Natural killer cell (primary cell): ENCODE data around the gene DIP2C. TPM values are rescaled to one million over a fixed set of nuclear protein-coding genes. Genes with fewer than 3 reads are reported as not detected.

Experiments
- ATAC-seq, 3 donors: fragments of 150-1000 bp in 2 of 3; fragments of 200-7000 bp in 1 of 3; cut with Tn5 transposase; 1 replicate in 1 of 3; 2 replicates in 2 of 3; pipeline ENCODE4 v1.10.0; 2021; ENCODE audit warnings: mild to moderate bottlenecking in 2 of 3, moderate library complexity in 2 of 3
- DNase-seq, 2 donors: peaks; one replicate each; pipeline versions ENCODE4 v3.0.0 to v3.0.0-alpha.2; 2013 to 2021; ENCODE audit warnings: mixed read lengths in 1 of 2
- H3K27ac ChIP-seq: one replicate; pipeline ENCODE4 v1.5.1; 2013; ENCODE audit warnings: mild to moderate bottlenecking, low read length
- H3K27me3 ChIP-seq: one replicate; pipeline ENCODE4 v1.6.1; 2013; ENCODE audit warnings: low read length; ENCODE audit not compliant: control insufficient read depth, insufficient read depth
- H3K36me3 ChIP-seq: one replicate; pipeline ENCODE4 v1.6.1; 2013; ENCODE audit warnings: low read length; ENCODE audit not compliant: control insufficient read depth, insufficient read depth
- H3K4me1 ChIP-seq: one replicate; pipeline ENCODE4 v1.6.1; 2013; ENCODE audit warnings: low read length; ENCODE audit not compliant: control insufficient read depth, insufficient read depth
- H3K4me3 ChIP-seq: one replicate; pipeline ENCODE4 v1.5.1; 2013; ENCODE audit warnings: low read length
- H3K9me3 ChIP-seq: one replicate; pipeline ENCODE4 v1.6.1; 2013; ENCODE audit warnings: low read length; ENCODE audit not compliant: control insufficient read depth, insufficient read depth
- H3K27ac Mint-ChIP-seq, 2 donors: one replicate each; pipeline ENCODE4 v1.8.0; 2022; ENCODE audit warnings: mild to moderate bottlenecking in 2 of 2, mixed read lengths in 2 of 2, moderate library complexity in 1 of 2
- H3K27me3 Mint-ChIP-seq, 2 donors: one replicate each; pipeline ENCODE4 v1.8.0; 2022; ENCODE audit warnings: low read depth in 2 of 2, mixed read lengths in 2 of 2
- H3K36me3 Mint-ChIP-seq: one replicate; pipeline ENCODE4 v1.8.0; 2022; ENCODE audit warnings: mixed read lengths
- H3K4me1 Mint-ChIP-seq, 2 donors: one replicate each; pipeline ENCODE4 v1.8.0; 2022; ENCODE audit warnings: mixed read lengths in 2 of 2
- H3K4me3 Mint-ChIP-seq: one replicate; pipeline ENCODE4 v1.8.0; 2022; ENCODE audit warnings: mild to moderate bottlenecking, moderate library complexity, mixed read lengths
- H3K9me3 Mint-ChIP-seq, 2 donors: one replicate each; pipeline ENCODE4 v1.8.0; 2022; ENCODE audit warnings: mixed read lengths in 2 of 2
- CTCF ChIP-seq: fragments of 200-600 bp; IDR thresholded peaks from one replicate; pipeline ENCODE4 v1.8.0; 2022; ENCODE audit warnings: antibody characterized with exemption
- WGBS: methylation state at CpG from one replicate; pipeline ENCODE4 v1.1.7; 2013; ENCODE audit warnings: missing lambda C conversion rate; ENCODE audit not compliant: insufficient coverage; 5-methylcytosine and 5-hydroxymethylcytosine counted together
- intact Hi-C: fragments of 100-400 bp; cut with micrococcal nuclease; formaldehyde crosslinking; loops from one replicate; pipeline ENCODE4 v1.14.2; 2022
- total RNA-seq, 4 donors: library from RNA; stranded (reverse); fragments of 120-200 nt in 1 of 4; gene quantifications; one replicate each; pipeline versions ENCODE4 v1.2.3 to v1.2.4, GENCODE V29; 2013 to 2022

DIP2C gene
- total RNA-seq, 3 donors from 2014 or later (not counting 1 experiment from before 2014, with no cell fraction given): 1.5 to 5.8 (median 3.8) TPM

- H3K27ac Mint-ChIP-seq: no peak overlapping the region
- 88% methylated on average over 4 of the region's 6 CpGs for WGBS
- no peaks in the 10 kb centered on the region for H3K9me3 ChIP-seq
- no peak overlapping the region for H3K27ac ChIP-seq
- H3K27me3 Mint-ChIP-seq: peaks cover 7 to 10% of the 10 kb centered on the region in 2 donors
- peaks cover 0 to 2% of the 10 kb centered on the region in 2 donors for H3K9me3 Mint-ChIP-seq
- DNase-seq (no peak), ATAC-seq (no peak)
- H3K4me1 ChIP-seq: no peaks in the 10 kb centered on the region
- no peak overlapping the region for H3K4me3 ChIP-seq
- H3K27me3 ChIP-seq: no peaks in the 10 kb centered on the region
- H3K4me1 Mint-ChIP-seq: no peaks in the 10 kb centered on the region
- no peaks in the 10 kb centered on the region for H3K36me3 Mint-ChIP-seq
- H3K36me3 ChIP-seq: no peaks in the 10 kb centered on the region
- no peak overlapping the region for H3K4me3 Mint-ChIP-seq
- intact Hi-C loops: no loop called here
- TF ChIP-seq CTCF: no peak
Measured at GRCh38 chr10:718143-718700, 28.8 kb upstream of the DIP2C start.

- no peaks in the 10 kb centered on the region for H3K4me1 ChIP-seq
- DNase-seq: no peak
- no peak for ATAC-seq
- no peaks in the 10 kb centered on the region for H3K27me3 ChIP-seq
- Mint-ChIP-seq H3K4me3 (no peak overlapping the region), H3K36me3 (no peaks in the 10 kb centered on the region), H3K9me3 (peaks cover 0 to 2% of the 10 kb centered on the region in 2 donors), H3K27me3 (peaks cover 7 to 10% of the 10 kb centered on the region in 2 donors), H3K4me1 (no peaks in the 10 kb centered on the region), H3K27ac (no peak overlapping the region)
- H3K9me3 ChIP-seq: no peaks in the 10 kb centered on the region
- no peak overlapping the region for H3K27ac ChIP-seq
- 88% methylated on average over 10 of the region's 11 CpGs for WGBS
- intact Hi-C loops: no loop called here
- no peaks in the 10 kb centered on the region for H3K36me3 ChIP-seq
- no peak overlapping the region for H3K4me3 ChIP-seq
- no peak for TF ChIP-seq CTCF
Measured at GRCh38 chr10:717458-717857, 28.0 kb upstream of the DIP2C start.

- H3K4me1 Mint-ChIP-seq: no peaks in the 10 kb centered on the region
- ATAC-seq: peak in 1 of 3 donors; percentile 29
- whole genome bisulfite sequencing: 25% methylated on average over 2 of the region's 5 CpGs
- H3K4me3 Mint-ChIP-seq: no peak overlapping the region
- no peaks in the 10 kb centered on the region for H3K27me3 ChIP-seq
- H3K4me3 ChIP-seq: no peak overlapping the region
- no peaks in the 10 kb centered on the region for H3K9me3 ChIP-seq
- peaks cover 0 to 2% of the 10 kb centered on the region in 2 donors for H3K9me3 Mint-ChIP-seq
- H3K27ac ChIP-seq: no peak overlapping the region
- no peak overlapping the region for H3K27ac Mint-ChIP-seq
- H3K36me3 ChIP-seq: no peaks in the 10 kb centered on the region
- TF ChIP-seq CTCF: no peak
- intact Hi-C loops: no loop called here
- DNase-seq: no peak
- no peaks in the 10 kb centered on the region for H3K36me3 Mint-ChIP-seq
- peaks cover 7 to 10% of the 10 kb centered on the region in 2 donors for H3K27me3 Mint-ChIP-seq
- H3K4me1 ChIP-seq: no peaks in the 10 kb centered on the region
Measured at GRCh38 chr10:716821-717220, 27.4 kb upstream of the DIP2C start.

GRCh38 chr10:714214-714613 is 24.7 kb upstream of the DIP2C start:
- Mint-ChIP-seq H3K9me3 (peaks cover 0 to 2% of the 10 kb centered on the region in 2 donors), H3K27ac (no peak overlapping the region), H3K36me3 (no peaks in the 10 kb centered on the region), H3K4me1 (no peaks in the 10 kb centered on the region), H3K4me3 (no peak overlapping the region), H3K27me3 (peaks cover 13 to 17% of the 10 kb centered on the region in 2 donors)
- DNase-seq: no peak
- no peak overlapping the region for H3K27ac ChIP-seq
- no peaks in the 10 kb centered on the region for H3K9me3 ChIP-seq
- ATAC-seq: no peak
- no peak overlapping the region for H3K4me3 ChIP-seq
- H3K27me3 ChIP-seq: no peaks in the 10 kb centered on the region
- no peaks in the 10 kb centered on the region for H3K36me3 ChIP-seq
- H3K4me1 ChIP-seq: no peaks in the 10 kb centered on the region
- no peak for TF ChIP-seq CTCF
- WGBS: 77% methylated on average over 2 of the region's 3 CpGs
- intact Hi-C loops: no loop called here
